Mucosa of descending colon (tissue), 3 donors: ENCODE data around the gene NKX6-1. TPM values are rescaled to one million over a fixed set of nuclear protein-coding genes. Genes with fewer than 3 reads are reported as not detected.

ENCODE experiments used
- ATAC-seq: fragments of 200-7000 bp; cut with Tn5 transposase; one replicate; pipeline ENCODE4 v1.9.1; 2020; ENCODE audit warnings: mild to moderate bottlenecking, moderate library complexity
- DNase-seq, 3 donors: peaks; one replicate each; pipeline ENCODE4 v3.0.0-alpha.2; 2020
- H3K36me3 ChIP-seq: fragments of 200-600 bp; one replicate; pipeline ENCODE4 v1.8.0; 2021; ENCODE audit warnings: low read depth, mild to moderate bottlenecking
- H3K4me1 ChIP-seq: fragments of 200-600 bp; one replicate; pipeline ENCODE4 v1.8.0; 2021; ENCODE audit warnings: low read depth, mild to moderate bottlenecking
- H3K4me3 ChIP-seq: fragments of 200-600 bp; one replicate; pipeline ENCODE4 v1.8.0; 2021; ENCODE audit warnings: mild to moderate bottlenecking
- H3K9me3 ChIP-seq: fragments of 200-600 bp; one replicate; pipeline ENCODE4 v1.8.0; 2021; ENCODE audit warnings: mild to moderate bottlenecking
- intact Hi-C, 2 donors: fragments of 100-400 bp; cut with DNase I in 1 of 2; cut with micrococcal nuclease in 1 of 2; formaldehyde crosslinking; loops; one replicate each; pipeline versions ENCODE4 v1.11.0 to v1.11.1; 2022; cut with DNase I, micrococcal nuclease
- total RNA-seq, 3 donors: library from RNA; stranded (reverse); fragmentation: NEBNext Ultra II Directional in 2 of 3; extraction: Animal tissue kit (Norgen Biotek cat#: 25700) in 2 of 3; gene quantifications; one replicate each; pipeline versions ENCODE4 v1.2.1 to v1.2.4, GENCODE V29; 2021 to 2023
- TF ChIP-seq, protein P1 (sequence below): fragments of 200-600 bp; IDR thresholded peaks from one replicate; pipeline ENCODE4 v1.8.0; 2022; ENCODE audit warnings: antibody characterized with exemption, mild to moderate bottlenecking
- donor health status: DM: no; HTN: no; CAD: no; lungs with moderate emphysema.
- donor health status: DM: no; HTN: no; CAD: no.
- donor health status: DM: no; HTN: yes; CAD: no.

The NKX6-1 gene
- total RNA-seq, 3 donors from 2014 or later, result not detected

DNA sequence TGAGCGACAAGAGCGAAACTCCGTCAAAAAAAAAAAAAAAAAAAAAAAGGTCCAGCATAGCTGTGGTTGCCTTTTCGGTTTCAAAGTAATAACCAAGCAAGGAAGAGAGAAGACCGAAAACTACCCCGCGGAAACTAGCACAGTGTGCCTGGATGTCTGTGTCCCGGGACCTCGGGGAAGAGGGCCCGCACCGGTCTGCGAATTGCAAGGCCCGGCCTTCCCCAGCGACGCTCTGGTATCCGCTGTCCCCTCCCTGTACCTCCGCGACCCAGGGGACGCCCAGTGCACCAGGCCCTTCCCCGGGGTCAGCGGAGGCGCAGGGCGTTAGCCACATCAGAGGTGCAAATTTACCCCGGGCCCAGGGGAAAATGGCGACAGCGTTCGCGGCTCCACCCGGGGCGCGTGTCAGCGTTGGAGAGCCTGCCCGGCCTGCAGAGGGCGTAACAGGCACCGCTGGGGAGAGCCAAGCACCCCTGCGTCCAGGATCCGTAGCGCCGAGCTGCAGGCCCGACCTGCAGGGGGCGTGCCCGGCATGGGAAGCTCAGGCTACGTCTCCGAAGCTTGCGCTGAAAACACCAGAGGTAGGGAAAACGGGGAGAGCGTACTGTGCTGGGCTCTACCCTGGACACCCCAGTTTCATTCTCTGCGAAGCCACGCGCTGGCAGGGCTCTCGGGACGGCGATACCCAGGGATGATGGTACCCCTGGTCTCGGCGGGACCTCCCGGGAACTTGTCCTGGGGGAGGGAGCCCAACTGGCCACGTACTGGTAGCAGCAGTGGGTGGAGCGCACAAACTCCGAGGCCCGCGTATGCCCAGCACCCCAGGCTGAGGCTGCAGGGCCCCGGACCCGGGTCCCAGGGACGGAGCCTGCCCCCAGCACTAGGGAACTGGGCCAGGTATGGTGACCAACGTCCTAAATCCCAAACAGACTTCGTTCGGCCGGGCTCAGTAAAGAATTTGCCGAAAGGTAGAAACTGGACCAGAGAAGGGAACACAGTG lies 16.2 kb downstream of the NKX6-1 start:
- peak; percentile 98 for ATAC-seq
- H3K9me3 ChIP-seq, result no peaks in the 10 kb centered on the region
- peaks cover 4% of the 10 kb centered on the region for H3K4me1 ChIP-seq
- no peak overlapping the region for H3K4me3 ChIP-seq
- intact Hi-C loops, result no loop called here
- H3K36me3 ChIP-seq, result no peaks in the 10 kb centered on the region
- TF ChIP-seq, protein P1, sequence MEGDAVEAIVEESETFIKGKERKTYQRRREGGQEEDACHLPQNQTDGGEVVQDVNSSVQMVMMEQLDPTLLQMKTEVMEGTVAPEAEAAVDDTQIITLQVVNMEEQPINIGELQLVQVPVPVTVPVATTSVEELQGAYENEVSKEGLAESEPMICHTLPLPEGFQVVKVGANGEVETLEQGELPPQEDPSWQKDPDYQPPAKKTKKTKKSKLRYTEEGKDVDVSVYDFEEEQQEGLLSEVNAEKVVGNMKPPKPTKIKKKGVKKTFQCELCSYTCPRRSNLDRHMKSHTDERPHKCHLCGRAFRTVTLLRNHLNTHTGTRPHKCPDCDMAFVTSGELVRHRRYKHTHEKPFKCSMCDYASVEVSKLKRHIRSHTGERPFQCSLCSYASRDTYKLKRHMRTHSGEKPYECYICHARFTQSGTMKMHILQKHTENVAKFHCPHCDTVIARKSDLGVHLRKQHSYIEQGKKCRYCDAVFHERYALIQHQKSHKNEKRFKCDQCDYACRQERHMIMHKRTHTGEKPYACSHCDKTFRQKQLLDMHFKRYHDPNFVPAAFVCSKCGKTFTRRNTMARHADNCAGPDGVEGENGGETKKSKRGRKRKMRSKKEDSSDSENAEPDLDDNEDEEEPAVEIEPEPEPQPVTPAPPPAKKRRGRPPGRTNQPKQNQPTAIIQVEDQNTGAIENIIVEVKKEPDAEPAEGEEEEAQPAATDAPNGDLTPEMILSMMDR, result peak; percentile 70
- DNase-seq, result peak; percentile 72 to 86 (median 78)

DNA sequence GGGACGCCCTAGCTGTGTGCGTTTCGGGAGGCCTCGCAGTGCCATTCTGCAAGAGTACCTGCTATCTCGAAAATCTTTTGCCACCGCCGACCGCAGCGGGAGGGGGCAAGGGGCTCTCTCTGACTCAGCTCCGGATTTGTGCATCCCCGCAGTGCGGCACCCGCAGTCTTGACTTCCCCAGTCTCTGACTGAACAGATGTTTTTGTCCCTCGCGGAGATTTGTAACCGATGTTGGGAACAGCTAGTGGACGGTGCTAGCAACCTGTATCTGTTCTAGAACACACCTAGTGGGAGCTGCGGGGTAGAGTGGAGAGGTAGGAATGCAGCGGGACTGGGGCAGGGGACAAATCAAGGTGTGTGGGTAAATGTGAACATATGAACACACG lies 17.2 kb downstream of the NKX6-1 start:
- Histone ChIP-seq H3K4me3 (no peak overlapping the region), H3K4me1 (peaks cover 4% of the 10 kb centered on the region), H3K36me3 (no peaks in the 10 kb centered on the region), H3K9me3 (no peaks in the 10 kb centered on the region)
- TF ChIP-seq, protein P1, result no peak
- DNase-seq, result peak in 1 of 3 donors; percentile 34
- ATAC-seq, result peak; percentile 18
- intact Hi-C loops, result no loop called here

DNA sequence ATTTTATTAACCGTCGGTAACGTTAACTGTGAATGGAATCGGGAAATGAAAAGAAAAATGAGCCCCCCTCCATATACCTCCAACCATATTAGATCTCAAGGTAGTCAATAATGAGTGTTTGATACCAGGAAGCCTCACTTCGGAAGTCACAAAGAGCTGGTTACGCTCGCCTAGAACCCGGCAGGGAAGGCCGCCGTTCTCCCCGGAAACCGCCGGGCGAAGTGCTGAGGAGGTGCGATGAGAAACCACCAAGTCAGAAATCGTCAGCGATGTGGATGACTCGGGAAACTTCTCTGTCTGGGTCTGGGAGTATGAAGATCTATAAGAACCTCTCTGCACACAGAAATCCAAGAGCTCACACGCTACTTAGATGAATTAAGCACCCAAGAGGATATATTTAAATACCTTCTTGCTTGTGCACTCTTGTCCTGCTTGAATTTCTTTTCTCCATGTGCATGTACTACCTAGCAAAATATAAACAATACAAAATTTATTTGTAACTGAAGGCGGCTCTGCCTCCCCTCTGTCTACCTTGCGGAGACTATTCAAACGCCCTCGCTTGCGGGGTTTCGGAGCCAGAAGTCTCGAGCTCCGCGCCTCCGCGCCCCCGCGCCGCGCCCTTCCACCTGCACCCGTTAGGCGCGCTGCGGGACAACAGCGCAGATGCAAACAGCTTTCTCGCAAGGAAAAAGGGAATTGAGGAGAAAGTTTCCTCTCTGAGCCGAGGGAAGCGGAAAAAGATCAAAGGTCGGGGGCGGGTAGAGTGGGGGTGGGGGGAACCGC lies 17.8 kb downstream of the NKX6-1 start:
- peak in 1 of 3 donors; percentile 34 for DNase-seq
- no peak overlapping the region for H3K4me3 ChIP-seq
- intact Hi-C loops, result no loop called here
- TF ChIP-seq, protein P1, result no peak
- no peaks in the 10 kb centered on the region for H3K36me3 ChIP-seq
- no peaks in the 10 kb centered on the region for H3K9me3 ChIP-seq
- ATAC-seq, result peak; percentile 11
- H3K4me1 ChIP-seq, result peaks cover 4% of the 10 kb centered on the region

DNA sequence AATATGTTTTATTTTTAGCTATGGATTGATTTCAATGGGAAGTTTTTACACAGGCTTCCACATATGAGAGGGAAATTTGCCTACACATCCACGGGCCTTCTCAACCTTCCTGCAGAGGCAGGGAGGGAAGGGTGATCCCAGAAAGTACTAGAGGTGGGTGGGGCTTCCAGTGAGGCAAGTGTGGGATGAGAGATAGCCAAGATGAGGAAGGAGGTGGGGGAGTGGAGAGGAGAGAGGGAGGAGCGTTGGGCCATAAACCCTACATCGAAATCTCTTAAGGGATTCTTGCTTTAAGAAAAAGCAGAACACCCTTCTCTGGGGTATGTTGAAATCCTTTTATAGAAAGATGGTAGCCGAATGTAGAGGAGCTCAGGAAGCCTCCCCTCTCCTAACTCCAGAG lies 19.0 kb downstream of the NKX6-1 start:
- DNase-seq (no peak), ATAC-seq (no peak)
- TF ChIP-seq, protein P1, result no peak
- intact Hi-C loops, result no loop called here
- H3K36me3 ChIP-seq, result no peaks in the 10 kb centered on the region
- H3K9me3 ChIP-seq, result no peaks in the 10 kb centered on the region
- peaks cover 4% of the 10 kb centered on the region for H3K4me1 ChIP-seq
- H3K4me3 ChIP-seq, result no peak overlapping the region

DNA sequence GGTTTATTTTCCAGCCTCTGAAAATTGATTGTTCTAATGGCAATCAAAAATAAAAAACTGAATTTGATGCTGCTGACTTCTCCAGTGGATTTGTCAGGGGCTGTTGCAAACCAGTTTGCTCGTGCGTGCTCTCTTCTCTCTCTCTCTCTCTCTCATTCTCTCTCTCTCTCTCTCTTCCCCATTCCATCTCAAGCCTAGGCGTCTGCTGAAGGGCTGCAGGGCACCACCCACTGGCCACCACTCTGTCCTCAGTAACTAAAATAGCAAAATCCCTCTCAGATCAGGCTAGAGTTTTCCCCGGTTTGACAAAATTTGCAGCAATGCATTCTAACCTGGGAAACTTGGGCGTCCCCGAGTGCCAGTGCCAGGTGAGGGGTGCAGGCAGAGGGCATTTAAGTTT lies 19.4 kb downstream of the NKX6-1 start:
- intact Hi-C loops, result no loop called here
- DNase-seq (no peak), ATAC-seq (no peak)
- TF ChIP-seq, protein P1, result no peak
- Histone ChIP-seq H3K4me1 (peaks cover 4% of the 10 kb centered on the region), H3K36me3 (no peaks in the 10 kb centered on the region), H3K4me3 (no peak overlapping the region), H3K9me3 (no peaks in the 10 kb centered on the region)
